ENCODE measurements around the gene DHTKD1.
"Not testable (repeated sequence)": the region's sequence is repeated elsewhere in the genome, so short reads cannot be mapped to it uniquely, and the experiment has no call there.

Gene DHTKD1

GRCh38 chr10:12154516-12154915, 85.8 kb downstream of the DHTKD1 start:
- DNase-seq: no peak

- DNase-seq: no peak
Observed at GRCh38 chr10:12156367-12157123, 87.8 kb downstream of the DHTKD1 start.

- no peak for DNase-seq
Observed at GRCh38 chr10:12158111-12158510, 89.4 kb downstream of the DHTKD1 start.

- DNase-seq: no peak
Observed at GRCh38 chr10:12160664-12161063, 91.9 kb downstream of the DHTKD1 start.

GRCh38 chr10:12162927-12163326, 94.2 kb downstream of the DHTKD1 start:
- DNase-seq: no peak

- no peak for DNase-seq
Observed at GRCh38 chr10:12164085-12164484, 95.3 kb downstream of the DHTKD1 start.

- no peak for DNase-seq
Observed at GRCh38 chr10:12165036-12165435, 96.3 kb downstream of the DHTKD1 start.

- no peak for DNase-seq
Observed at GRCh38 chr10:12165999-12166775, 97.4 kb downstream of the DHTKD1 start.

GRCh38 chr10:12171512-12171911, 102.8 kb downstream of the DHTKD1 start:
- not testable (repeated sequence) for DNase-seq

Measured in eye (tissue), 1 donor.